NB4 (cell line): ENCODE measurements around the gene E2F3.

Source experiments
- CTCF ChIP-seq: IDR thresholded peaks from one replicate; pipeline ENCODE4 v1.5.1; 2012; ENCODE audit warnings: low read depth, low read length
- MAX ChIP-seq: IDR thresholded peaks from 2 replicates; pipeline ENCODE4 v1.6.1; 2011; ENCODE audit warnings: low read depth, low read length
- MYC ChIP-seq: IDR thresholded peaks from 2 replicates; pipeline ENCODE4 v1.6.1; 2011; ENCODE audit warnings: low read depth, low read length
- POLR2A ChIP-seq: IDR thresholded peaks from 2 replicates; pipeline ENCODE4 v1.6.1; 2011; ENCODE audit warnings: mild to moderate bottlenecking; ENCODE audit not compliant: insufficient read length; ENCODE audit errors: extremely low read depth

GRCh38 chr6:20539387-20539786 lies 137.7 kb downstream of the E2F3 start:
- TF ChIP-seq CTCF, result no peak
- TF ChIP-seq POLR2A, result no peak
- no peak for TF ChIP-seq MYC
- no peak for TF ChIP-seq MAX
